Measurements from ENCODE around the gene CFAP210. TPM values are rescaled to one million over a fixed set of nuclear protein-coding genes. Genes with fewer than 3 reads are reported as not detected.

CFAP210 gene
- total and polyA plus RNA-seq, 9 of the 15 experiments (the other 6 are each of a cell fraction or from before 2014, with no cell fraction given), result 0.75 to 3.6 (median 1.3) TPM

- no peak overlapping the region for H3K27ac ChIP-seq (ENCODE audit: extremely low read depth, low read depth, low read length)
- no peak overlapping the region for H3K4me3 ChIP-seq
- BruUV-seq (replicated peaks), result no TSS peak
- no peaks in the 10 kb centered on the region for H3K27me3 ChIP-seq (ENCODE audit: control insufficient read depth in 2 of 2, insufficient read depth in 2 of 2, low read length in 2 of 2)
- no peaks in the 10 kb centered on the region for H3K9me3 ChIP-seq (replicated peaks; ENCODE audit: control insufficient read depth, insufficient read depth, low read depth, low read length)
- intact Hi-C loops (cut with micrococcal nuclease) (no loop called here), in situ Hi-C loops (cut with MboI) (no loop called here)
- H4K20me1 ChIP-seq (replicated peaks; ENCODE audit: control insufficient read depth, insufficient read depth, low read length), result no peaks in the 10 kb centered on the region
- H3K36me3 ChIP-seq (ENCODE audit: control insufficient read depth, insufficient read depth, low read length), result no peaks in the 10 kb centered on the region; the same call in 2 of the 3 replicates
- ATAC-seq (no peak), FAIRE-seq (no peak), DNase-seq (ENCODE audit: extremely low read depth in 1 of 4, low spot score in 3 of 4) (no peak)
- H3K9me1 ChIP-seq (ENCODE audit: control insufficient read depth, insufficient read depth, low read length), result no peaks in the 10 kb centered on the region
- H2AFZ ChIP-seq (ENCODE audit: low read depth, low read length), result no peak overlapping the region
- H3K4me1 ChIP-seq (replicated peaks in 1 of 2; ENCODE audit: control insufficient read depth in 2 of 2, insufficient read depth in 2 of 2, low read length in 2 of 2), result peaks cover 0 to 11% of the 10 kb centered on the region in 2 experiments; a peak in 3 of 5 replicates
- POLR2A ChIA-PET, result no interaction called here
- H3K79me2 ChIP-seq (ENCODE audit: control insufficient read depth, insufficient read depth, low read length), result no peaks in the 10 kb centered on the region
- no peak overlapping the region for H3K4me2 ChIP-seq (ENCODE audit: insufficient read depth, low read length)
- no peak overlapping the region for H3K9ac ChIP-seq (ENCODE audit: insufficient read depth in 1 of 2, low read depth in 2 of 2, low read length in 2 of 2)
- 91% methylated on average over 2 of the region's 2 CpGs for WGBS (ENCODE audit: insufficient coverage, low coverage, missing lambda C conversion rate)
- CTCF ChIA-PET (ENCODE audit: low intra/inter-chr PET ratio), result no interaction called here
- TF ChIP-seq NFIC (IDR thresholded peaks at IDR 0.05) (peak; percentile 100), ZNF212 (CRISPR knock-in tag; IDR thresholded peaks at IDR 0.05) (no peak), ETV6 (IDR thresholded peaks at IDR 0.05; ENCODE audit: borderline replicate concordance in 1 of 2, low read depth in 2 of 2, low read length in 1 of 2) (no peak), ETV6 (CRISPR knock-in tag; IDR thresholded peaks at IDR 0.05; ENCODE audit: borderline replicate concordance) (no peak), GATAD2B (IDR thresholded peaks at IDR 0.05; ENCODE audit: borderline replicate concordance) (no peak), KAT8 (IDR thresholded peaks at IDR 0.05; ENCODE audit: low read depth) (no peak), ZNF766 (CRISPR knock-in tag; conservative IDR thresholded peaks at IDR 0.05) (no peak), HMGXB4 (CRISPR knock-in tag; IDR thresholded peaks at IDR 0.05) (no peak), NCOA2 (IDR thresholded peaks at IDR 0.05; ENCODE audit: partially characterized antibody in 2 of 2) (peak in 1 of 2 experiments; percentile 68), ATF7 (IDR thresholded peaks at IDR 0.05) (no peak), CTCF (IDR thresholded peaks at IDR 0.05 in 2 of 3, conservative IDR thresholded peaks at IDR 0.05 in 1 of 3; ENCODE audit: insufficient read depth in 2 of 3, low read depth in 1 of 3, low read length in 3 of 3) (no peak), KDM4B (IDR thresholded peaks at IDR 0.05; ENCODE audit: borderline replicate concordance in 2 of 2, low read depth in 1 of 2) (no peak), ZNF584 (CRISPR knock-in tag; IDR thresholded peaks at IDR 0.05; ENCODE audit: low read depth) (no peak), ZNF408 (CRISPR knock-in tag; IDR thresholded peaks at IDR 0.05; ENCODE audit: low read depth) (no peak), USF1 (CRISPR knock-in tag; IDR thresholded peaks at IDR 0.05) (no peak), ZNF184 (CRISPR knock-in tag; IDR thresholded peaks at IDR 0.05) (no peak)
- TF ChIP-seq, protein P1, sequence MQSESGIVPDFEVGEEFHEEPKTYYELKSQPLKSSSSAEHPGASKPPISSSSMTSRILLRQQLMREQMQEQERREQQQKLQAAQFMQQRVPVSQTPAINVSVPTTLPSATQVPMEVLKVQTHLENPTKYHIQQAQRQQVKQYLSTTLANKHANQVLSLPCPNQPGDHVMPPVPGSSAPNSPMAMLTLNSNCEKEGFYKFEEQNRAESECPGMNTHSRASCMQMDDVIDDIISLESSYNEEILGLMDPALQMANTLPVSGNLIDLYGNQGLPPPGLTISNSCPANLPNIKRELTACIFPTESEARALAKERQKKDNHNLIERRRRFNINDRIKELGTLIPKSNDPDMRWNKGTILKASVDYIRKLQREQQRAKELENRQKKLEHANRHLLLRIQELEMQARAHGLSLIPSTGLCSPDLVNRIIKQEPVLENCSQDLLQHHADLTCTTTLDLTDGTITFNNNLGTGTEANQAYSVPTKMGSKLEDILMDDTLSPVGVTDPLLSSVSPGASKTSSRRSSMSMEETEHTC (IDR thresholded peaks at IDR 0.05), result no peak
Measured at GRCh38 chr2:169647496-169647895, 46.7 kb downstream of the CFAP210 start.
